HuH-7 (cell line): ENCODE results near the gene HECTD2.
"Not testable (repeated sequence)": the region's sequence is repeated elsewhere in the genome, so short reads cannot be mapped to it uniquely, and the experiment has no call there.

Experiments used
- DNase-seq: peaks from one replicate; pipeline ENCODE4 v3.0.0; 2011; ENCODE audit warnings: low spot score

HECTD2 gene

GRCh38 chr10:91537614-91538383 lies 127.7 kb downstream of the HECTD2 start:
- no peak for DNase-seq

- DNase-seq = no peak
These were observed 129.8 kb downstream of the HECTD2 start for GRCh38 chr10:91539930-91540329.

- DNase-seq = no peak
These were observed 130.6 kb downstream of the HECTD2 start for GRCh38 chr10:91540733-91541132.

GRCh38 chr10:91541481-91541880 lies 131.3 kb downstream of the HECTD2 start:
- DNase-seq = no peak

- no peak for DNase-seq
These were observed 135.2 kb downstream of the HECTD2 start for GRCh38 chr10:91545384-91545783.

GRCh38 chr10:91545838-91546237 lies 135.7 kb downstream of the HECTD2 start:
- DNase-seq = no peak

- DNase-seq = no peak
These were observed 139.1 kb downstream of the HECTD2 start for GRCh38 chr10:91549262-91549661.

GRCh38 chr10:91550021-91550420 lies 139.9 kb downstream of the HECTD2 start:
- DNase-seq = no peak

GRCh38 chr10:91551856-91552255 lies 141.7 kb downstream of the HECTD2 start:
- peak; percentile 42 for DNase-seq

GRCh38 chr10:91552274-91553095 lies 142.3 kb downstream of the HECTD2 start:
- DNase-seq = no peak

- DNase-seq = no peak
These were observed 145.3 kb downstream of the HECTD2 start for GRCh38 chr10:91555455-91555854.

GRCh38 chr10:91556691-91557566 lies 146.8 kb downstream of the HECTD2 start:
- peak; percentile 30 for DNase-seq

- DNase-seq = no peak
These were observed 147.5 kb downstream of the HECTD2 start for GRCh38 chr10:91557651-91558111.

GRCh38 chr10:91558473-91558872 lies 148.3 kb downstream of the HECTD2 start:
- no peak for DNase-seq

- DNase-seq = no peak
These were observed 149.0 kb downstream of the HECTD2 start for GRCh38 chr10:91559169-91559568.

GRCh38 chr10:91559750-91560149 lies 149.6 kb downstream of the HECTD2 start:
- no peak for DNase-seq

- DNase-seq = not testable (repeated sequence)
These were observed 150.7 kb downstream of the HECTD2 start for GRCh38 chr10:91560827-91561226.

- no peak for DNase-seq
These were observed 152.9 kb downstream of the HECTD2 start for GRCh38 chr10:91562839-91563581.

- no peak for DNase-seq
These were observed 153.9 kb downstream of the HECTD2 start for GRCh38 chr10:91564026-91564425.
